Esophagus muscularis mucosa (tissue), 4 donors: Measurements from ENCODE around the gene OMA1.

ENCODE experiments used
- EP300 ChIP-seq: sonication (generic); formaldehyde crosslinking; IDR thresholded peaks from one replicate; pipeline ENCODE4 v1.6.1; 2017; ENCODE audit warnings: antibody characterized with exemption
- POLR2A ChIP-seq: fragments of 450-650 bp; IDR thresholded peaks from one replicate; pipeline ENCODE4 v1.6.1; 2017; ENCODE audit warnings: antibody characterized with exemption, moderate library complexity, mild to moderate bottlenecking, low read depth
- POLR2AphosphoS5 ChIP-seq, 2 donors: sonication (generic); formaldehyde crosslinking; IDR thresholded peaks; one replicate each; pipeline ENCODE4 v1.6.1; 2017; ENCODE audit warnings: antibody characterized with exemption in 2 of 2
- TF ChIP-seq, protein P1 (sequence below), 3 experiments: fragments of 200-600 bp in 2 of 3; fragments of 450-650 bp in 1 of 3; sonication (generic) in 2 of 3; IDR thresholded peaks; one replicate each; pipeline ENCODE4 v1.5.1; 2017 to 2019; ENCODE audit warnings: antibody characterized with exemption in 3 of 3, mild to moderate bottlenecking in 2 of 3, moderate library complexity in 1 of 3

GRCh38 chr1:58508629-58509028 is 37.9 kb downstream of the OMA1 start:
- TF ChIP-seq, protein P1, sequence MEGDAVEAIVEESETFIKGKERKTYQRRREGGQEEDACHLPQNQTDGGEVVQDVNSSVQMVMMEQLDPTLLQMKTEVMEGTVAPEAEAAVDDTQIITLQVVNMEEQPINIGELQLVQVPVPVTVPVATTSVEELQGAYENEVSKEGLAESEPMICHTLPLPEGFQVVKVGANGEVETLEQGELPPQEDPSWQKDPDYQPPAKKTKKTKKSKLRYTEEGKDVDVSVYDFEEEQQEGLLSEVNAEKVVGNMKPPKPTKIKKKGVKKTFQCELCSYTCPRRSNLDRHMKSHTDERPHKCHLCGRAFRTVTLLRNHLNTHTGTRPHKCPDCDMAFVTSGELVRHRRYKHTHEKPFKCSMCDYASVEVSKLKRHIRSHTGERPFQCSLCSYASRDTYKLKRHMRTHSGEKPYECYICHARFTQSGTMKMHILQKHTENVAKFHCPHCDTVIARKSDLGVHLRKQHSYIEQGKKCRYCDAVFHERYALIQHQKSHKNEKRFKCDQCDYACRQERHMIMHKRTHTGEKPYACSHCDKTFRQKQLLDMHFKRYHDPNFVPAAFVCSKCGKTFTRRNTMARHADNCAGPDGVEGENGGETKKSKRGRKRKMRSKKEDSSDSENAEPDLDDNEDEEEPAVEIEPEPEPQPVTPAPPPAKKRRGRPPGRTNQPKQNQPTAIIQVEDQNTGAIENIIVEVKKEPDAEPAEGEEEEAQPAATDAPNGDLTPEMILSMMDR (IDR thresholded peaks at IDR 0.05), result no peak
- TF ChIP-seq EP300 (no peak), POLR2A (no peak), POLR2AphosphoS5 (IDR thresholded peaks at IDR 0.05) (no peak)
